Measurements from ENCODE around the gene CDH4.
"Not testable (repeated sequence)": the region's sequence is repeated elsewhere in the genome, so short reads cannot be mapped to it uniquely, and the experiment has no call there.

The CDH4 gene

DNA sequence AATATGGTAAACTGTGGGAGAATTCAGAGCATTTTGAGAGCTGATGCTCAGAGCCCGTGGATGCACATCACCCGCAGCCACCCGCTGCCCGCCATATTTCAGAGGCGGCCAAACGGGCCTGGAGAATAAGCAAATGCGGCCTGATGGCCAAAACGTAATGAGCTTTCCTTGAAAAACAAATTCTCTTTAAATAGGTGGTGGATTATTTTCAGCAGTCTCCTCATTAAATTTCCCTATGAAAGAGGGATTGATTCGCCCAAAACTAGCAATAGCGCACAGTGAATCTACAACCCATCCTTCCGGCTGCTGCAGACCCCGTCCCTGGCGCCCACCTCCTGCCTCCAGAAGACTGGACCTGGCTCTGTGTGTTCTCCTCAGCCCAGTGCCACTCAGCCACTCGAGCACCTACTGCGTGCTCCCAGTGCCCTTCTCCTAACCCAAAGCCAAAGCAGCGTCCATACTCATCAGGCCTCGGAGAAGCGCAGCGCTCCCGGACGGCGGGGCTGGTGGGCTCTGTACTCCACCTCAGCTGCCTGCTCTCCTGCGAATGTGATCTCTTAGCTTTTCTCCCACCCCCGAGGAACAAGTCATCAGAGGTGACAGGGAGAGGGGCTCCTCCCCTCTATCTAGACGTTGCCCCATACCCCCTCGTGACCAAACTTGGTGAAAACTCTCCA lies 588.9 kb downstream of the CDH4 start:
- no peak for FAIRE-seq

DNA sequence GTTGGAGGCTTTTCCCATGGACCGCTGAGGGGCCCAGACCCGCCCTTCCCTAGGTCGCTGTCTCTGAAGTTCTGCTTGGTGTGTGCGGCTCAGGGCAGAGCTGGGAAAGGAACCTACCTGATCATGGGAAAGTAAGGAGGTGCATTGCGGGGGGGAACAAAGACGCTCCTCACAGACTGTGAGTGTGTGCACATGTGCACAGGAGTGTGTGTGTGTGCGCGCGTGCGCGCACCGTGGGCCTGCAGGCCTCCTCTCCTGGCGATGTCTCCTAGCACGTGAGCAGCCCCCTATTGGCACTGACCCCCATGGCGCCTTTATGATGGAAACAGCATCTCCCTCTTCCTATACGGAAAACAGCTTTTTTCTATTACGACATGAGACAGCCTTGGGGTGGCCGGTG lies 589.5 kb downstream of the CDH4 start:
- FAIRE-seq: no peak

DNA sequence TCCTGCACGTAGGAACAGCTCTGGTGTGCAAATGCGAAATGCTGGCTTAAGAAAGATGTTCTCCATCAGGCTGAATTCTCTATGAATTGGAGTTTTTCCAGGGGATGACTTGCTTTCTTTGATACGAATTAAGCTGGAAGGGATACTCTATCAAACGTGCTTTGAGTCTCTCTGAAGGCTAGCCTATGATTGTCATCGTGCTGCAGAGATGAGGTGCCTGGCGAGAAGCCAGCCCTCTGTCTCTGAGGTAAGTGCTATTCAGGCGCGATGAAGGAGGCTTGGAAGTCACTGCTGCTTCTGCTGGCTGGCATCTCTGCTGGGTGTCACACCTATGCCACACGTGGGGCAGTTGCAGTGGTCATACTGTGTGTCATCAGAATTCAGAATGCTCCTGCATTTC lies 589.9 kb downstream of the CDH4 start:
- FAIRE-seq: no peak

DNA sequence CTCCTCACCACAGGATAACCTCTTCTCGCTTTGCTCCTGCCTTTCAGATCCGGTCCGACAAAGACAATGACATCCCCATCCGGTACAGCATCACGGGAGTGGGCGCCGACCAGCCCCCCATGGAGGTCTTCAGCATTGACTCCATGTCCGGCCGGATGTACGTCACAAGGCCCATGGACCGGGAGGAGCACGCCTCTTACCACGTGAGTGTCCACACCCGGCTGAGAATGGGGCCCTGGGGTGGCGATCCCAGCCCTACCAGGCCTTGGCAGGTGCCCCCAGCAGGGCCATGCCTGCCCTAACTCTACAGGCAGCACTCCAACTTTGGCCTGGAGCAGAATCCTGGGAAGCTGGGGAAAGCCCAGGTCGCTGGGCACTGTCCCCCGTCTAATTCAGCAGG lies 592.6 kb downstream of the CDH4 start:
- FAIRE-seq: no peak

DNA sequence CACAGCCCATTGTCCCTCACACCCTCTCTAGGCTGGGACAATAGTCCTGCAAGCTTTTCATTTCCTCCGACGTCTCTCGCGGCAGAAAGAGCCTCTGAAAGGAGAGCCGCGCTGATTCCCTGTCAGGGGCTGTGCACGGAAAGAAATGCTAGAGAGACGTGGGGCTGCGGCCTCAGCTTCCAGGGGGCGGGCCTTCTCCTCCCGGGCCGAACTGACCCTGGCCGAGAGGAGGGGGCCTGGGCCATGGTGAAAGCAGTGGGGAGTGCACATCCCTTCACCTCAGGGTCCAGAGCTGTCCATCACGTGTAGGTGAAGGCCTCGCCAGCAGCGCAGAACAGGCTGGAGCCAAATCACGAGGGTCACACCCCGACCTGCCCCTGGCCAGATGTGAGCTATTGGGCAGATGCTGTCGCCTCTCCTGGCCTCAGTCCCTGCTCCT lies 593.2 kb downstream of the CDH4 start:
- no peak for FAIRE-seq

DNA sequence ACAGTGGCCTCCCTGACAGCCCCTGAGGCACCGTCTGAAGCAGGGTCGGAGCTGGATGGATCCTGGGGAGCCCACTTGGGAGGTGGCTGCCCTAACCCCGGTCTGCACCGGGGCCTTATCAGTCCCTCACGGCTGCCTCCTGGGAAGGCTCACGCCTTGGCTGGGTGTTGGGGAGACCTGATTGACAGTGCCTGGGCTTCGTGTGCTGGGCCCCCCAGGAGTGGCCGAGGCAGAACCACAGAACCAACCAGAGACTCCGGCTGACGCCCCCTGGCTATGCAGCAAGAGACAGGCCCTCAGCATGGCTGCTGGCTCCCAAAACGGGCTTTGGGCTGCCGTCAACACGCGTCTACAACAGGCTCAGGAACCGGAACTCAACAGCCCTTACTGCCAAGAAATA lies 594.0 kb downstream of the CDH4 start:
- no peak for FAIRE-seq

DNA sequence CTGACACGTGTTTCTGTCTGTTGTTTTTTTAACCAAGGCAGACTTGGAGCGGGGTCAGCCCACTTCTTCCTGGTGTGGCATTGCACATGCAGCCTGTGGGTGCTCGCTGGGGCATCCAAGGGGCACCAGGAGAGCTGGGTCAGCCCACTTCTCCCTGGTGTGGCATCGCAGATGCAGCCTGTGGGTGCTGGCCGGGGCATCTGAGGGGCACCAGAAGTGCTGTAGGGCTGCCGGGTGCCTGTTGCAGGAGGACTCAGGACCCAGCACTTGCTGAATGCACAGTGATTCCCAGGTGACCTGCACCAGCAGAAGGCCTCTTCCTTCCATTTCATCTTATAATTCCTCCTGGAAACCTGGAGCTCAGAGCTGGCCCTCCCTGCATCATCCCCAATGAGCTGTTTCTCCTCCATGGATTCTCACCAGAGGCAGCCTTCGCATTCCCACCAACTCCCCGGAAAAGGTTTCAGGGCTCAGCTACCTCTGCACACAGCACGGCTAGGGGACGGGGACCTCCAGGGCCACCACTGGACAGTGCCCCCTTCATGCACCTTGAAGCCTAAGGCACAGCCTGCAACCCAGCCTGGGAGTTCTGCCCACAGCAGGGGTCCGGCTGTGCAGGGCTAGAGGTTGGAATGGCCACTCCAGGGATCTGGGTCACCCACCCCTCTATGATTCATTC lies 594.8 kb downstream of the CDH4 start:
- no peak for FAIRE-seq

DNA sequence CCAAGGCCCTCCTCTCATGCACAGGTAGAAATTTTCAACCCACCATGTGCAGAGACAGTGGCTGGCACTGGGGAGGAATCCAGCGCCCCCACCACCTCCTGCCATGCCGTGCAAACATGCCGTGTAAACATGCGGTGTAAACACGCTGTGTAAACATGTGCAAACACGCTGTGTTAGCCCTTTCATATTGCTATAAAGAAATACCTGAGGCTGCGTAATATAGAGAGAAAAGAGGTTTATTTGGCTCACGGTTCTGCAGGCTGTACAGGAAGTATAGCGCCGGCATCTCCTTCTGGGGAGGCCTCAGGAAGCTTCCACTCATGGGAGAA lies 595.3 kb downstream of the CDH4 start:
- no peak for FAIRE-seq

DNA sequence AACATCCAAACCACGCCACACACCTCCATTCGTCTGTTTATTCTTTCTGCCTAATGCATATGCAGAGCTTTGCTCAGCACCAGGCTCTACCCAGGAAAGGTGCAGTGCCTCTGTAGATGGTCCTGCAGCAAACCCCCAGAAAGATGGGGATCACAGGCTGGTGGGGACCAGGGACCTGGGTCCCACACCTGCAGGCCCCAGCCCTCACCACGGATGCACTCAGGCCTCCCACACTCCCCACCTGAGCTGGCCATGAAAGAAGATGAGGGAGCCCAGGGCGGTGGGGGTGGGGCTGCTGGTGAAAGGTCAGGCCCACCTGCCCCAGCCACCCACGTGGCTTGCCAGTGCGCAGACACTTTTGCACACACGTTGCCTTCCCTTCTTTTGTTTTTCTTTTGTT lies 595.9 kb downstream of the CDH4 start:
- FAIRE-seq: no peak

DNA sequence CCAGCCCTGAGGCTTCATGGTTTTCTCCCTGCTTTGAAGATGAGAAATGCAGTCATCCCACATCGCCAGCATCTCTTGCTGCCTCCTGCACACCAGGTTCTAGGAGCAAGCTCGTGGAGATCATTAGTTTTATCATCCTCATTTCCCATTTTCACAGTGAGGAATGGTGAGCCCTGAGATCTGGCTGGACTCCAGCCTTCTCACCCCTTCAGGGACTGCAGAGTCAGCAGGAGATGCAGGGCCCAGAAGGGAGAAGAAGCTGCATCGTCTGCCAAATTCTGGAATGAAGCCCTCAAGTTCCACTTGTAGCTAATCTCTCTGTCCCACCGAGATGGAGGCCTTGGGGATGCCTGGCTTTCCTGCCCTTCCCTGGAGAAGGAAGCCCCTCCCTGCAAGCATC lies 596.8 kb downstream of the CDH4 start:
- no peak for FAIRE-seq

DNA sequence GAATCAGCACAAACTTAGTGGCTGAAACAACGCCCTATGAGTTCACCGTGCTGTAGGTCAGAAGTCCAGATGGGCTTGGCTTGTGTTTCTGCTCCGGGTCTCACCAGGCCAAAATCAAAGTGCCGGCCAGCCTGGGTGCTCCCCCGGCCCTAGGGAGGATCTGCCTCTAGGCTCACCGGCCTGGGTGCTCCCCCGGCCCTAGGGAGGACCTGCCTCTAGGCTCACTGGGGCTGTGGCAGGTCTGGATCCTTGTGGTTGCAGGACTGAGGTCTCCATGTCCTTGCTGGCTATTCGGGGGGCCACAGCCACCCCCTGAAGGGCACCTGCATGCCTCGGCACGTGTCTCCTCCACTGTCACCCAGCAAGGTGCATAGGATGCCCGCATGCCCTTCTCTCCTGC lies 597.3 kb downstream of the CDH4 start:
- no peak for FAIRE-seq

DNA sequence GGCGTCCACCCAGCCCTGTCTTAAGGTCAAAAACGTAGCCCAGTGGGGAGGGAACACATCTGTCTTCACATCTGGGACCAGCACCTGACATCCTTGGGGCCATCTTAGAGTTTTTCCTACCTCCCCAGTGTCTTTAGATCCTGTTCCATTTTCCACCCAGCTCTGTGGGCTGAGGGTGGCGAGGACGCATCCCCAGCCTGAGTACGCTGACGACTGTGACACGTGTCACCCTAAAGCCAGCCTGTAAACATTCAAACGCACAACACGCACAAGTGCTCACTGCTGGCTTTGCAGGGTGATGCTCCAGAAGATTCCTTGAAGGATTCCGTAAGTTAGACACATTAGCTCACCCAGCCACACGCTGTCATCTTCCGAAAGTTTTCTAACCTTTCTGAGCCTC lies 597.8 kb downstream of the CDH4 start:
- FAIRE-seq: no peak

DNA sequence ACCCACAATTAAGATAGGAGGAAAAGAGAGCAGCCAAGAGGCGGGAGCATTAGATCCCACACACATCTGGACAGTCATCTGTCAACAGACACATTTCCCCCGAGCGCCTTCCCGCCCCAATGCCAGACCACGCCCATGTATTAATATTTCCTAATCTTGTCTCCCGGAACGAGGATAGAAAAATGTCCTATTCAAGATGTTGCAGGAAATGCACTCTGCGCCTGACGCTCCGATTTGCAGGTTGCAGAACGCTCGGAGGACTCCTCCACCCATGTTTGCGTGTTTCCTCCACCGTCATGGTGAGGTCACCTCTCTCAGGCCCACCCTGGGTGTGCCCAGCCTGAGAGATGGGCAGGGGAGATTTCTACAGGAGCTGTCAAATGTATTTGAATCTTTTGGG lies 598.4 kb downstream of the CDH4 start:
- FAIRE-seq: no peak

DNA sequence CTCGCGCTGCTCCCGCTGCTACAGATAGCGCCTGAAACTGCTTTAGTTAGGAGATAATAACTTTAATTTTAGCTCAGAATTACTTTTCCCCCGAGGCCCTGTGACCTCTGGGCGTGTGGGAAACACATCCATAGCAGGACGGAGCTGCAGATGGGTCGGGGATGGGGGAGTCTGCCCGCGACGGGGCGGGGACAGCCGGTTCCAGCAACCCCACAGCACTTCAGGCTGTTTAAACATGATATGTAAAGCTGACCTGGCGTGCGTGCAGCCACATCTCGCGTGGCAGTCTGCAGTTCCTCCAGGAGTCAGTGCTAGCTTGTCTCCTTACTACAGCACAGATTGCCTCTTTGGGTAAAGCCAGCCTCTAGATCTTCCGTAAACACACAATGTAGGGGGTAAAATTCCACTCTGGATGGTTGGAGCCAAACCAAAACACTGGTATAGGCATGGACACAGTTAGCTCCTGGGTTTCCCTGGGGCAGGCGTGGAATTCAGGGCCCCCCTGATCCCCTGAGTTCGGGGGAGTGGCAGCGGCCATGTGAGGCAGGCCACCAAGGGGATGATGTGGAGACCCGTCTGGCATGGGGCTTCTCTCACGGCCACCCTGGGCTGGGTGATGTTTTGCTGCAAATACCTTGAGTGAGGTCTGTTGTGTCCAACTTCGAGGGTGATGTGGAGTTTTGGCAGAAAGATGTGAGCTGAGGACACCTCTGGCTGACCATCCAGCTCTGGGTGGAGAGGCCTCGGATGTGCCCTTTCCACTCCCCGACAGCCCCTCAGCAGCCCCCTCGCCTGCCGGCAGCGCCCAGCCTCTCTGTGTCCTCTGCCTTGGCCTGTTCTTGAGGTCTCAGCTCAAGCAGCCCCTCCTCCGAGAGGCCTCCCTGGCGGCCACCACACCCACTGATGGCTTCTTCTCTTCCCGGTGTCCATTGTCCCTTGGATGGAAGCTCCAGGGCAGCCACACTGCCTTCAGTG lies 599.2 kb downstream of the CDH4 start:
- no peak for FAIRE-seq

DNA sequence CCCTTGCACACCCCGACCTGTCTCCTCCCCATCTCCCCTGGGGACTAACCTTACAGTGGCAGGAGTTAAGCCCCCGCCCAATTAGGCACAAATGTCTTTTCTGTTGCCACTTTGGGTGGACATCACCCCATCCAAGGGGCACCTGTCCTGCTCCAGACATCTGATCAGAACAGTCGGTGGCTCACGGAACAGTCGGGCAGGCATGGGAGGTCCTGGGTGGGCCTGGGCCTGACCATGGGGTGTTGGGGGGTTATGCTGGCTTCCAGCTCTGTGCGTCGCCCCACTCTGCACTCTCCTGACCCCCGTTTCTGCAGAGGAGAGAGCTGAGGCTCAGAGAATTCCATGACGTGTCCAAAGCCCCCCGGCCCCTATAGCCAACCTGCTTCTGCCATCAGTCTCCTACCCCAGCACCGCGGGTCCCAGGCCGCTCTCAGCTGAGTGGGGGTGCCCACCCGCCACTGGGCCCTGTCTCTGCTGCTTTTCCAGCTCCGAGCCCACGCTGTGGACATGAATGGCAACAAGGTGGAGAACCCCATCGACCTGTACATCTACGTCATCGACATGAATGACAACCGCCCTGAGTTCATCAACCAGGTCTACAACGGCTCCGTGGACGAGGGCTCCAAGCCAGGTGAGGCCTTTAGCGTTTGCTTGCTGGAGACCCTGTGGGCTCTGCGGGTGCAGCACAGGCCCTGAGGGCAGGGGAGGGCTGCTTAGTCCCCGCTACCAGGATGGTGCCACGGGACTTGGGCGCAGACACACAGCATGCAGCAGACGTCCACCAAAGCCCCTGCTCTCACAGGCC lies 600.4 kb downstream of the CDH4 start:
- FAIRE-seq: no peak

DNA sequence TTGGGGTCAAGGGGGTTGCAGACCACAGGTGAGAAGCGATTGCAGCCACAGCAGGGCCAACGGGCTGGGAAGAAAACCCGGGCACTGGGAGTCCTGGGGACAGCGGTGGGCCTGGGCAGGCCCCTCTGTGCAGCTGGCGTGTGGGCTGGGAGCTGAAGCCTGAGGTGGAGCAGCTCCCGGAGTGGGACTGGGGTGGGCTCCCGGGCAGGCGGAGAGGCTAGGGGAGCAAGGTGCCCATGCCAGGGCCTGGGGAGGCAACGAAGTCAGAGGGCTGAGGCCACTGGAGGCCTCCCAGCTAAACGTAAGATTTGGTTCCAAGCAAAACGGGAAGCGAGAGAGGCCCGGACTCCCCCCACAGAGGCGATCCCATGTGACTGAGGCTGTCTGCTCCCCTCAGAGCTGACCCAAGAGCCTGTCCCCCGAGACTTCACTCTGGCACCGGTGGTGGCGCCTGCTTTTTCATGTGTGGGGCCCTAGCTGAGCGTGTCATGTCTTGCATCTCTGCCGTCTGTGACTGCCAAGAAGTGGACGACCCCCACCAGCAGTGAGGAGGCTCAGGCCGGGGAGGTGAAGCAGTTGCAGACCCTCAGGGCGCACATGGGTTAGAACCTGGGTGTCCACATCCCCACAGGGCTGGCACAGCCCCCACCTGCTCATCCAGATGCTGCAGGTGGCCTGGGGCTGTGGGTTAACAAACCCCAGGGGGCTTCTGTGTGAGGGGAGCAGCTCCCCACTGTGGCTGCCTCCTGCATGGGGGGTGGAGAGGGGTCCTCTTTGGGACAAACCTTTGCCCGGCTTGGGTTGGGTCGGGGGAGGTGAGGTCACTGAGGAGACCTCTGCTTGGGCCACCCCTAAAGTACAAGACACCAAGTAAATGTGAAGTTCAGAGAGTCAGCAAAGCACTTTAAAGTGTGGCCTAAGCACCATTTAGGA lies 601.3 kb downstream of the CDH4 start:
- FAIRE-seq: no peak

DNA sequence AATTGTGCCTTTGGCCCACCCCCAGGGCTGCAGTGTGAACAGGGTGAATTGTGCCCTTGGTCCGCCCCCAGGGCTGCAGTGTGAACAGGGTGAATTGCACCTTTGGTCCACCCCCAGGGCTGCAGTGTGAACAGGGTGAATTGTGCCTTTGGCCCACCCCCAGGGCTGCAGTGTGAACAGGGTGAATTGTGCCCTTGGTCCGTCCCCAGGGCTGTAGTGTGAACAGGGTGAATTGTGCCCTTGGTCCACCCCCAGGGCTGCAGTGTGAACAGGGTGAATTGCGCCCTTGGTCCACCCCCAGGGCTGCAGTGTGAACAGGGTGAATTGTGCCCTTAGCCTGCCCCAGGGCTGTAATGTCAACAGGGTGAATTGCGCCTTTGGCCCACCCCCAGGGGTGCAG lies 602.5 kb downstream of the CDH4 start:
- FAIRE-seq: not testable (repeated sequence)

DNA sequence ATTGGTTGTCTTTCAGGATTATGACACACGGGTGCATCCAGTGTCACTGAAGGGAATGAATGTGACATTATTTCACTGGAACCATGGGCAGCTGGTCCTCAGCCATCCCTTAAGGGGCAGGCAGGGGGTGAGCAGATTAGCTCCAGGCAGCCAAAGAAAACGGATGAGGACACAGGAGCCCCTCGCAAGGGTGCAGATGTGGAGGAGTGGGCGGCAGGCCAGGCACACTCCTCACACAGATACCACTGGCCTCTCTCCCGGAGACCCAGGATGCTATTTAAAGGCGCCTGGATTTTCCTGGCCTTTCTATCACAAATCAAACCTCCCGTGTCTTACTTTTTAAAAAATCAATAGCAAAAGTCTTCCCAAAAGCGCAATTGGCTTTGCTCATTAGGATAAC lies 603.2 kb downstream of the CDH4 start:
- no peak for FAIRE-seq

DNA sequence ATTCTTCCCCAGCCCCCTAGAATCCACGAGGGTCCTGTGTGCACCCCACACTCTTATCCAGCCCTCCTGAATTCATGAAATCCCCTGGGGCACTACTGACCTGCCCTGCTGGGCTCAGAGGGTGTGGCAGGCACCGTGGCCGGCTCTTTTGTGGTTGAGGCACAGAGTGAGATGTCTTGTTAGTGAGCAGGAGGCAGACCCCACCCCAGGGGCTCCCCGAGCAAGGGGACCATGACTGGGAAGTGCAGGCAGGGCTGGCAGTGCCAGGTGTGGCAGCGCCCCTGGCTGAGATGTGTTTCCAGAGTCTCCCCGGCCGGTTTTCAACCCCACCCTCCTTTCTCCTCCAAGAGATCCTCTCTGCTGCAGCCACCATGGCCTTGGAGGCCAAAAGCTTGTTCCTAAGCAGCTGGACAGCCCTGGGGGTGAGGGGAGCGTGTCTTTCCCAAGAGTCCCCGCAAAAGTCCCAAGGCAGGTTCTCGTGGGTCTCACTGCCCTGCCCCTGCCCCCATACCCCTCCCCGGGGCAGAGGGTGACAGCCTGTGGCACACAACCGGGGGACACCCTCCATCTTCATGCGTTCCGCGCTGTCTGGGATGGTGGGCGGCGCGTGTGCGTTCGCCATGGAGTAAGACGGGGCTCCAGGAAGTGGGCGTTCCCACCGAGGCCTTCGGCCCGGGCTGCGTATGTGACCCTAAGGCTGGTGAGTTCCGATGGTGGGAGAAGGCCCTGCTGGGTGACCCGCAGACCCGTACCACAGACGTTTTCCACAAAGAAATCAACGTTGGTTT lies 604.8 kb downstream of the CDH4 start:
- FAIRE-seq: no peak

DNA sequence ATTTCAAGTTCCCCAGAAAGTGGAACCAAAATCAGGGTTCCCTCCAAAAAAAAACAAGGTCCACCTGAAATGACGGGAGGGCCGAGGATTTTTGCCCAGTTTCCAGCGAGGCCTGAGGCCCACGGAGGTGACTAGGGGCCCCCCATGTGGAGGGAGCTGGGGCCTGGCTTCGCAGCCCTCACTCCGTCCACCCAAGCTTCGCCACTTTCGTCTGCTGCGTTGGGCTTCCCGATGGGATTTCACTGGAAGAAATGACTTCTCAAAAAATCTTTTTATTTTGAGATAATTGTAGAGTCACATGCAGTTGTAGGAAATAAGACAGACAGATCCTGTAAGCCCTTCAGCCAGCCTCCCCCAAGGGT lies 605.3 kb downstream of the CDH4 start:
- no peak for FAIRE-seq

DNA sequence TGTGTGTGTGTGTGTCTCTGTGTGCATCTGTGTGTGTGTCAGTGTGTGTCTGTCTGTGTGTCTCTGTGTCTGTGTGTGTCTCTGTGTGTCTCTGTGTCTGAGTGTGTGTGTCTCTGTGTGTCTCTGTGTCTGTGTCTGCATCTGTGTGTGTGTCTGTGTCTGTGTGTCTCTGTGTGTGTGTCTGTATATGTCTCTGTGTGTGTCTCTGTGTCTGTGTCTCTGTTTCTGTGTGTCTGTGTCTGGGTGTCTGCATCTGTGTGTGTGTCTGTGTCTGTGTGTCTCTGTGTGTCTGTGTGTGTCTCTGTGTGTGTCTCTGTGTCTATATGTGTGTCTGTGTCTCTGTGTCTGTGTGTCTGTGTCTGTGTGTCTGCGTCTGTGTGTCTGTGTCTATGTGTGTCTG lies 605.8 kb downstream of the CDH4 start:
- no peak for FAIRE-seq

All from A204.1 (cell line).